K562 (cell line): ENCODE measurements around the gene VKORC1.

ENCODE experiments used
- EP300 ChIP-seq: IDR thresholded peaks from 2 replicates; pipeline ENCODE4 v1.6.1; 2012; ENCODE audit warnings: low read length, improper control_type of control experiment
- HCFC1 ChIP-seq: IDR thresholded peaks from 2 replicates; pipeline ENCODE4 v1.6.1; 2012; ENCODE audit warnings: low read depth, low read length, improper control_type of control experiment
- MTA3 ChIP-seq: fragments of 450-650 bp; formaldehyde crosslinking; IDR thresholded peaks from 2 replicates; pipeline ENCODE4 v1.6.1; 2017; ENCODE audit warnings: mild to moderate bottlenecking, borderline replicate concordance
- POLR2B ChIP-seq: fragments of 450-650 bp; IDR thresholded peaks from 2 replicates; pipeline ENCODE4 v1.6.1; 2018; ENCODE audit warnings: low read depth; ENCODE audit not compliant: partially characterized antibody
- SIN3A ChIP-seq, 2 experiments: fragments of 150-350 bp in 1 of 2; IDR thresholded peaks; 2 replicates each; pipeline ENCODE4 v1.6.1; 2011 to 2016; ENCODE audit warnings: borderline replicate concordance in 2 of 2, low read depth in 2 of 2, low read length in 2 of 2, mild to moderate bottlenecking in 2 of 2, moderate library complexity in 2 of 2; ENCODE audit not compliant: control insufficient read depth in 1 of 2
- SRF ChIP-seq, 2 experiments: fragments of 250-450, 450-650 bp in 1 of 2; sonication (Bioruptor Pico) in 1 of 2; sonication (generic) in 1 of 2; formaldehyde crosslinking; IDR thresholded peaks; 2 replicates each; pipeline versions ENCODE4 v1.5.0 to v1.5.1; 2020 to 2022; ENCODE audit warnings: mild to moderate bottlenecking in 1 of 2, missing genetic modification reagents in 1 of 2
- TF ChIP-seq, protein P1 (sequence below), 3 experiments: IDR thresholded peaks in 2 of 3; conservative IDR thresholded peaks in 1 of 3; 2 replicates each; pipeline ENCODE4 v1.5.1; 2011 to 2012; ENCODE audit warnings: low read length in 3 of 3, mild to moderate bottlenecking in 3 of 3, control low read depth in 2 of 3, improper control_type of control experiment in 1 of 3, inconsistent platforms in 1 of 3, low read depth in 1 of 3, mixed read lengths in 1 of 3, moderate library complexity in 1 of 3; ENCODE audit not compliant: insufficient read depth in 2 of 3
- TF ChIP-seq, protein P2 (sequence below): sonication (generic); formaldehyde crosslinking; IDR thresholded peaks from 2 replicates; pipeline ENCODE4 v1.5.0; 2020; ENCODE audit warnings: missing genetic modification reagents

DNA sequence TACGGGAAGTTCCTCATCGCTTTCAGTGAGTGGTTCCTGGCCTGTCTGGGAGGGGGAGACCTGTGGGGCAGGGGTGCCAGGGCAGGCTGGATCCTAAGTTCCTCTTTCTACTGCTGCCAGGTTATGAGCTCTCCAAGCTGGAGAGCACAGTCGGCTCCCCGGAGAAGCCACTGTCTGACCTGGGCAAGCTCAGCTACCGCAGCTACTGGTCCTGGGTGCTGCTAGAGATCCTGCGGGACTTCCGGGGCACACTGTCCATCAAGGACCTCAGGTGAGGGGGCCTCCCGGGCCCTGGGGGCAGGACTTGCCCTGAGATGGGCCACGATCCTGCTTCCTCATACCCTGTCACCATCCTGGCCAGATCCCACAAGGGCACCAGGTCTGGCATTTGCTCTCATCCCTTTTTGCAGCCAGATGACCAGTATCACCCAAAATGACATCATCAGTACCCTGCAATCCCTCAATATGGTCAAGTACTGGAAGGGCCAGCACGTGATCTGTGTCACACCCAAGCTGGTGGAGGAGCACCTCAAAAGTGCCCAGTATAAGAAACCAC is 35.8 kb upstream of the VKORC1 start:
- TF ChIP-seq, protein P1, sequence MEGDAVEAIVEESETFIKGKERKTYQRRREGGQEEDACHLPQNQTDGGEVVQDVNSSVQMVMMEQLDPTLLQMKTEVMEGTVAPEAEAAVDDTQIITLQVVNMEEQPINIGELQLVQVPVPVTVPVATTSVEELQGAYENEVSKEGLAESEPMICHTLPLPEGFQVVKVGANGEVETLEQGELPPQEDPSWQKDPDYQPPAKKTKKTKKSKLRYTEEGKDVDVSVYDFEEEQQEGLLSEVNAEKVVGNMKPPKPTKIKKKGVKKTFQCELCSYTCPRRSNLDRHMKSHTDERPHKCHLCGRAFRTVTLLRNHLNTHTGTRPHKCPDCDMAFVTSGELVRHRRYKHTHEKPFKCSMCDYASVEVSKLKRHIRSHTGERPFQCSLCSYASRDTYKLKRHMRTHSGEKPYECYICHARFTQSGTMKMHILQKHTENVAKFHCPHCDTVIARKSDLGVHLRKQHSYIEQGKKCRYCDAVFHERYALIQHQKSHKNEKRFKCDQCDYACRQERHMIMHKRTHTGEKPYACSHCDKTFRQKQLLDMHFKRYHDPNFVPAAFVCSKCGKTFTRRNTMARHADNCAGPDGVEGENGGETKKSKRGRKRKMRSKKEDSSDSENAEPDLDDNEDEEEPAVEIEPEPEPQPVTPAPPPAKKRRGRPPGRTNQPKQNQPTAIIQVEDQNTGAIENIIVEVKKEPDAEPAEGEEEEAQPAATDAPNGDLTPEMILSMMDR (IDR thresholded peaks at IDR 0.05 in 2 of 3, conservative IDR thresholded peaks at IDR 0.05 in 1 of 3; ENCODE audit: insufficient read depth in 2 of 3, low read depth in 1 of 3, low read length in 3 of 3) = no peak
- TF ChIP-seq, protein P2, sequence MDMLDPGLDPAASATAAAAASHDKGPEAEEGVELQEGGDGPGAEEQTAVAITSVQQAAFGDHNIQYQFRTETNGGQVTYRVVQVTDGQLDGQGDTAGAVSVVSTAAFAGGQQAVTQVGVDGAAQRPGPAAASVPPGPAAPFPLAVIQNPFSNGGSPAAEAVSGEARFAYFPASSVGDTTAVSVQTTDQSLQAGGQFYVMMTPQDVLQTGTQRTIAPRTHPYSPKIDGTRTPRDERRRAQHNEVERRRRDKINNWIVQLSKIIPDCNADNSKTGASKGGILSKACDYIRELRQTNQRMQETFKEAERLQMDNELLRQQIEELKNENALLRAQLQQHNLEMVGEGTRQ (CRISPR knock-in tag) = no peak
- TF ChIP-seq EP300 (no peak), HCFC1 (no peak), POLR2B (no peak), SRF (CRISPR knock-in tag; IDR thresholded peaks at IDR 0.05) (no peak), MTA3 (no peak), SIN3A (IDR thresholded peaks at IDR 0.05; ENCODE audit: borderline replicate concordance in 2 of 2, control insufficient read depth in 1 of 2, low read depth in 2 of 2, low read length in 2 of 2) (no peak)
